Thymus (tissue), 11 donors: ENCODE data around the gene LYAR. TPM values are rescaled to one million over a fixed set of nuclear protein-coding genes. Genes with fewer than 3 reads are reported as not detected.

Experiments used
- DNase-seq, 9 donors: peaks; one replicate each; pipeline ENCODE4 v3.0.0-alpha.2; 2013; ENCODE audit warnings: low spot score in 9 of 9, low read depth in 6 of 9, missing footprints in 1 of 9
- H3K27ac ChIP-seq, 2 donors: one replicate each; pipeline ENCODE4 v1.5.1; 2013; ENCODE audit warnings: control low read depth in 1 of 2, low read depth in 1 of 2, low read length in 1 of 2, mild to moderate bottlenecking in 1 of 2, moderate library complexity in 1 of 2
- H3K27me3 ChIP-seq, 2 donors: one replicate each; pipeline ENCODE4 v1.5.1; 2013; ENCODE audit warnings: low read length in 1 of 2; ENCODE audit not compliant: control insufficient read depth in 2 of 2, insufficient read depth in 1 of 2
- H3K36me3 ChIP-seq, 2 donors: one replicate each; pipeline ENCODE4 v1.5.1; 2013; ENCODE audit warnings: low read length in 1 of 2, mild to moderate bottlenecking in 1 of 2, moderate library complexity in 1 of 2; ENCODE audit not compliant: control insufficient read depth in 2 of 2, insufficient read depth in 2 of 2
- H3K4me1 ChIP-seq, 2 donors: one replicate each; pipeline ENCODE4 v1.5.1; 2013; ENCODE audit warnings: low read length in 2 of 2; ENCODE audit not compliant: control insufficient read depth in 2 of 2, insufficient read depth in 2 of 2
- H3K4me3 ChIP-seq, 2 donors: one replicate each; pipeline ENCODE4 v1.5.1; 2013; ENCODE audit warnings: low read length in 2 of 2, control low read depth in 1 of 2, mild to moderate bottlenecking in 1 of 2
- H3K9me3 ChIP-seq, 2 donors: one replicate each; pipeline ENCODE4 v1.5.1; 2013; ENCODE audit warnings: low read length in 1 of 2, mild to moderate bottlenecking in 1 of 2; ENCODE audit not compliant: control insufficient read depth in 2 of 2, insufficient read depth in 1 of 2
- WGBS: extraction: QIAGEN DNeasy Blood & Tissue Kit; methylation state at CpG from one replicate; pipeline ENCODE4 v1.1.7; 2013; 5-methylcytosine and 5-hydroxymethylcytosine counted together
- polyA plus RNA-seq: library from polyadenylated mRNA; stranded (reverse); fragments of 200-250 nt; gene quantifications from one replicate; pipeline ENCODE4 v1.2.3, GENCODE V29; 2013
- total RNA-seq: library from RNA; stranded (reverse); fragments of 120-200 nt; gene quantifications from one replicate; pipeline ENCODE4 v1.2.4, GENCODE V29; 2013
- donor health status: healthy.

Gene LYAR
- total and polyA plus RNA-seq, 2 donors: 15.3 to 29.5 TPM

DNA sequence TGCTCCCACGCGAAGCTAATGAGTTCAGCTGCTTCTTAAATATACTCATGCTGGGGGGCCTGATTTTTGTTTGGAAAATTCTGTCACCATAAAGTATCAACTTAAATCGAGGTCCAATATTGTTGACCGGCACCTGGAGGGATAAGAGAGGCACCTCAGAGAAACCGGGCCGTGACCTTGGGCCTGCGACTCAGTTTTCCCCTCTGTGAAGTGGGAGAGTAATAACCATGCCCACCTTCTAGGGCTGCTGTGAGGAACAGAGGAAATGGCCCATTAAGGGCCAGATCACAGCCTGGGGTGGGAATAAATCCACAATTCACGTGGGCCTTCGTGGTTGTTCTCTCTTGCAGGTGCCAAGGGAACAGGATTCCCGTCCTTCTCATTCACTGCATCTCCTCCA lies 39.5 kb upstream of the LYAR start:
- no peak overlapping the region for H3K4me3 ChIP-seq
- H3K4me1 ChIP-seq: no peaks in the 10 kb centered on the region
- H3K27me3 ChIP-seq: peaks cover 0 to 4% of the 10 kb centered on the region in 2 donors
- H3K27ac ChIP-seq: no peak overlapping the region
- no peak for DNase-seq
- WGBS: 97% methylated on average over 10 of the region's 10 CpGs
- no peaks in the 10 kb centered on the region for H3K9me3 ChIP-seq
- H3K36me3 ChIP-seq: no peaks in the 10 kb centered on the region

DNA sequence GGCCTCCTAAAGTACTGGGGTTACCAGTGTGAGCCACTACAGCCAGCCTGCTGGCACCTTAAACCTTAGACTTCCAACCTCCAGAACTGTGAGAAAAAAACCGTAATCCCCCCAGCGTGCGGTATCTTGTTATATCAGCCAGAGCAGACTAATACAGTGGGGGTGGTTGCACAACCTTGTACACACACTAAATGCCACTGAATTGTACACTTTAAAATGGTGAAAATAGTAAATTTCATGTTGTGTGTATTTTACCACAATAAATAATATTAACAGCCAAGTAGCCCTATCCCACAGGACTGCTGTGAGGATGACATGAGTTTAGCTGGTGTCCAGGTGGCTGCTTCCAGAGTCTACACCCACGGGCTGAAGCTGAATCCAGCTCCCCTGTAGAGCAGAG lies 38.9 kb upstream of the LYAR start:
- WGBS: 97% methylated on average over 4 of the region's 4 CpGs
- Histone ChIP-seq H3K4me3 (no peak overlapping the region), H3K36me3 (no peaks in the 10 kb centered on the region), H3K27me3 (peaks cover 0 to 4% of the 10 kb centered on the region in 2 donors), H3K27ac (no peak overlapping the region), H3K4me1 (no peaks in the 10 kb centered on the region), H3K9me3 (no peaks in the 10 kb centered on the region)
- no peak for DNase-seq

DNA sequence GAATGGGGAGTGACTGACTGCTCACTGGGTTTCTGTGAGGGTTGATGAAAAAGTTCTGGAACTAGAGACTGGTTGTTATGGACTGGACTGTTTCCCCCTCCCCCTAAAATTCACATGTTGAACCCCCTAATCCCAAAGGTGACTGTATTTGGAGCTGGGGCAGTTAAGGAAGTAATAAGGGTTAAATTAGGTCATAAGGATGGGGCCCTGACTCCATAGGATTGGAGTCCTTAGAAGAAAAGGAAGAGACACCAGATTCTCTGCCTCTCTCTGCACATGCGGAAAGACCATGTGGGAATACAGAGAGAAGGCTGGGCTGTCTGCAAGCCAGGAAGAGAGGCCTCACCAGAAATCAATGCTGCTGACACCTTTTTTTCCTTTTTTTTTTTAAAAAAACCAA lies 38.3 kb upstream of the LYAR start:
- Histone ChIP-seq H3K9me3 (no peaks in the 10 kb centered on the region), H3K36me3 (no peaks in the 10 kb centered on the region), H3K27ac (no peak overlapping the region), H3K4me1 (no peaks in the 10 kb centered on the region), H3K4me3 (no peak overlapping the region), H3K27me3 (peaks cover 0 to 4% of the 10 kb centered on the region in 2 donors)
- 98% methylated on average over 1 of the region's 1 CpG for WGBS
- no peak for DNase-seq

DNA sequence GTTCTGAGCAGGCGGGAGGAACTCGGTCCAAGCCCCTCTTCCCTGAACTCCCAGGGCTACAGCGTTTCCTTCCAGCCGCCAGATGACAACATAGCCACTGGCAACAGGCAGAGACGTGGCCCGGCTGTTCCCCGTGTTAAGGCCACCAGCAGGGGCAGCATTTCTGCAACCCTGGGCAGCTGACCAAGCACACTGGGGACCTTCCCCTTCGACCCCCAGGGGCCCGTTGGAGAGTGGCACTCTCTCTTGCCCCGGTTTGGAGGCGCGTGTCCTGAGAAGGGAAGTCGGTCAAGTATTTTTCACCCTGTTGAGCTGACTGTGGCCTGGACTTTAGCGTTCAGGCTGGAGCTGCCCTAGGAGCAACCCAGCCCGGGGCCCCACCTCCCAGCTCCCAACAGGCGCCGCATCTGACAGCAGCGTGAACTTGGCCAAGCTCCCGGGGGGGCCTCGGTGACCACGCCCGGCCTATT lies 37.7 kb upstream of the LYAR start:
- WGBS: 47% methylated on average over 22 of the region's 22 CpGs
- peaks cover 0 to 4% of the 10 kb centered on the region in 2 donors for H3K27me3 ChIP-seq
- no peaks in the 10 kb centered on the region for H3K4me1 ChIP-seq
- no peaks in the 10 kb centered on the region for H3K9me3 ChIP-seq
- H3K36me3 ChIP-seq: peaks cover 0 to 1% of the 10 kb centered on the region in 2 donors
- DNase-seq: no peak
- H3K27ac ChIP-seq: no peak overlapping the region
- H3K4me3 ChIP-seq: no peak overlapping the region

DNA sequence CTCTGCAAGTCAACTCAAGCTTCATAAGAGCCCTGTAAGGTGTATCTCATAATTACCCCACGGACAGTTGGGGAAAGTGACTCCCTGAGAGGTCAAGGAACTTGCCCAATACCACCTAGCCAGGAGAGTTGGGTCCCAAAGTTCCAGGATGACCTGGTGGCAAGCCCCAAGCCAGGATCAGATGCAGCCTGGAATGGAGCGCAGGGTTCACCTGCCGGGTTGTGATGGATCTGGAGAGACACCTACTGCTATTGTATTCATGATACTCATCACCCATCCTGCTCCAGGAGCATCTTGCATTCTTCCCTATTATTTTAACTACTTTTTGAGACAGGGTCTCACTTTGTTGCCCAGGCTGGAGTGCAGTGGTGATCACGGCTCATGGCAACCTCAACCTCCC lies 36.2 kb upstream of the LYAR start:
- H3K27me3 ChIP-seq: peaks cover 0 to 4% of the 10 kb centered on the region in 2 donors
- no peak overlapping the region for H3K4me3 ChIP-seq
- H3K36me3 ChIP-seq: peaks cover 7 to 14% of the 10 kb centered on the region in 2 donors
- DNase-seq: no peak
- H3K9me3 ChIP-seq: no peaks in the 10 kb centered on the region
- H3K27ac ChIP-seq: no peak overlapping the region
- WGBS: 94% methylated on average over 4 of the region's 4 CpGs
- no peaks in the 10 kb centered on the region for H3K4me1 ChIP-seq

DNA sequence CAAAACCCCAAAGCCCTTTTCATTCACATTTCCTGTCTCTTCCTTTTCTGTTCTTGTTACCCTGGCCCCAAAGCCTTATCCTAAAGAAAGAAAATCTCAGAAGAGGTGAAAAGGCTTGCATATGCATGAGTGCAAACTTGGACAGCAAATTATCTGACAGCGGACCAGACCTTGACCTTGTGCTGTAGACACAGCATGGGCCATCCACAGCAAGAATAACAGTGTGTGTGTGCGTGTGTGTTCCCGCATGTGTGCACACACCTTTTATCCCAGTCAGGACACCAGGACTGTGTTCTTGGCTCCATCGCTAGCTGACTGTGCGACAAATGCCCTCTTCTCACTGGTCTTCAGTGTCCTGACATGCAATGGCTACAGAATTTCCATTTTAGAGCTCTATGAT lies 35.4 kb upstream of the LYAR start:
- Histone ChIP-seq H3K9me3 (no peaks in the 10 kb centered on the region), H3K4me3 (no peak overlapping the region), H3K4me1 (no peaks in the 10 kb centered on the region), H3K27me3 (peaks cover 0 to 4% of the 10 kb centered on the region in 2 donors), H3K27ac (no peak overlapping the region), H3K36me3 (peaks cover 13 to 22% of the 10 kb centered on the region in 2 donors)
- 97% methylated on average over 5 of the region's 5 CpGs for WGBS
- no peak for DNase-seq

DNA sequence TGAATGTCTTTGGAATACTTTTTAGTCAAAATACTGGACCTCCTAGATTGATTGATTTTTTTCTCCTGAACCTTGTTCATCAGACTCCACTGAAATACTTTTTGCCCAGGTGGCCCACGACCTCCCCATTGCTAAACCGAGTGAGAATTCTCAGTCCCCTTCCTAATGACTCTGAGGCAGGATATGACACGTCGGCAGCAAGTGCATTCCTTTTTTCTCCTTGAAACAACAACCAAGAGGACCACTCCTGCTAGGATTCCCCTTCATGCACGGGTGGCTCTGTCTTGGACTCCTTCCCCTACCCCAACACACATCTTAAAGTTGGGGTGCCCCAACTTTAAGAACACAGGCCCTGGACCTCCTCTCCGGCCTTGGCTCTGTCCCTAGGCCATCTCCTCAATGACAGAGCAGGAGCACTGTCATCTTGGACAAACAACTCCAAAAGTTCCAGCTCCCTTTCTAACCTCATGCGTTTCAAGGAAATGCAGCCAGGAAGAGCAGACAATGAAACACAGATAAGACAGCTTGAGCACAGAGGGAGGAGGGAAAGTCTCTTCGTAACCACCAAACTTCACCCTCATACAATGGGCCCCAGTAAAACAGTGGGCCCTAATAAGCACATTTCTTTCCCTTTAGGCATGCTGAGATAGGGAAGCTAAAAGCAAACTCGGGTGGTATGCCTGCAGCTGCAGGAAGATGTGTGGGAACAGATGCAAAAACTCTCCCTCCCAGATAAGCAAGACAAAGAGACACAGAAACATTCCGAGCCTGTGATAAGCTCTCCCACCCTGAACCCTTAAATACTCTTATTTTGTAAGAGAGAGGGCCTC lies 34.0 kb upstream of the LYAR start:
- DNase-seq: no peak
- Histone ChIP-seq H3K27ac (no peak overlapping the region), H3K27me3 (peaks cover 0 to 4% of the 10 kb centered on the region in 2 donors), H3K4me1 (no peaks in the 10 kb centered on the region), H3K9me3 (no peaks in the 10 kb centered on the region), H3K36me3 (peaks cover 13 to 30% of the 10 kb centered on the region in 2 donors), H3K4me3 (no peak overlapping the region)
- 71% methylated on average over 10 of the region's 10 CpGs for WGBS

DNA sequence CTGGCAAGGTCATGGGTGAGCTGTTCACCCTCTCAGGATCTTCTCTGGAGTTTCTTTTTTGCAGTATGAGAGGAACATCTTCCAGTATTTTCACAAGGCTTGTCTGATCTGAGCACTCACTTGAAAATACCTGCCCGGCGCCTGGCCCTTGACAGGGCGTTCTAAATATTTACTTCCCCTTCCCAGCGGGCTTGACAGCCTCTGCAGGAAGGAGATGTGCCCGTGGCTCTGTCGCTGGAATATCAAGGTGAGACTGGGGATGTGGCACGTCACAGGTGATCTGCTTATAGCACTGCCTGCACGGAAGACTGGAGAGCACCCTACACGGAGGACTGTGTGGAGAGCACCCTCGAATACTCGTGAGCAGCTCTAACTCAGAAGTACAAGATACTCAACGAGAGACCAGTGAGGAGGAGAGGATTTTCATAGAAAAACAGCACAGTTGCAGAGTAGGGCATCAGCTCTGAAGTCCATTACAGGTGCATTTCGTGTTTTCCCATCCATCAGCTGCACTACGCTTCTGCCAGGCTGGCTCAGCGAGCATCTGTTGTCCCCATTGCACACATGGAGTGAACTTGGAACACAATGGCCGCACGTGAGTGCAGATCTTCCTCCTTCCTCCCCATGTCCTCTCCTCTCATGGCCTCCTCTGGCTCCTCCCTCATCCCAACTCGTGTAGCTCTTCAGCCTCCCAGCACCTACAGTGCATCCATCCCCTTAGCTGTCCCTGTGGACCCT lies 32.2 kb upstream of the LYAR start:
- no peaks in the 10 kb centered on the region for H3K9me3 ChIP-seq
- H3K27ac ChIP-seq: no peak overlapping the region
- DNase-seq: no peak
- no peaks in the 10 kb centered on the region for H3K4me1 ChIP-seq
- no peaks in the 10 kb centered on the region for H3K27me3 ChIP-seq
- 93% methylated on average over 18 of the region's 18 CpGs for WGBS
- H3K4me3 ChIP-seq: no peak overlapping the region
- H3K36me3 ChIP-seq: peaks cover 15 to 30% of the 10 kb centered on the region in 2 donors
